Upper lobe of left lung (tissue), 6 donors: ENCODE results near the gene SLC38A9. TPM values are rescaled to one million over a fixed set of nuclear protein-coding genes. Genes with fewer than 3 reads are reported as not detected.
"Not testable (repeated sequence)": the region's sequence is repeated elsewhere in the genome, so short reads cannot be mapped to it uniquely, and the experiment has no call there.

Experiments used
- ATAC-seq, 2 donors: fragments of 200-7000 bp; cut with Tn5 transposase; one replicate each; pipeline ENCODE4 v1.9.1; 2022; ENCODE audit warnings: mild to moderate bottlenecking in 2 of 2, moderate library complexity in 2 of 2; ENCODE audit not compliant: low FRiP score in 2 of 2
- DNase-seq, 2 donors: peaks; one replicate each; pipeline ENCODE4 v3.0.0-alpha.2; 2019 to 2020
- H3K27ac ChIP-seq, 4 donors: fragments of 200-600 bp; sonication (generic); one replicate each; pipeline ENCODE4 v1.5.1; 2016 to 2019
- H3K27me3 ChIP-seq, 4 donors: fragments of 200-600 bp; sonication (generic); one replicate each; pipeline ENCODE4 v1.5.1; 2017 to 2019
- H3K36me3 ChIP-seq, 4 donors: fragments of 200-600 bp; sonication (generic); one replicate each; pipeline ENCODE4 v1.5.1; 2016 to 2019
- H3K4me1 ChIP-seq, 4 donors: fragments of 200-600 bp; sonication (generic); one replicate each; pipeline ENCODE4 v1.5.1; 2018 to 2019
- H3K4me3 ChIP-seq, 4 donors: fragments of 200-600 bp; sonication (generic); one replicate each; pipeline ENCODE4 v1.5.1; 2017 to 2019; ENCODE audit warnings: mild to moderate bottlenecking in 2 of 4, moderate library complexity in 1 of 4
- H3K9me3 ChIP-seq, 4 donors: fragments of 200-600 bp; sonication (generic); one replicate each; pipeline ENCODE4 v1.5.1; 2018 to 2019
- EP300 ChIP-seq, 4 donors: sonication (generic); formaldehyde crosslinking; IDR thresholded peaks; one replicate each; pipeline ENCODE4 v1.5.1; 2017; ENCODE audit warnings: antibody characterized with exemption in 4 of 4, control low read depth in 2 of 4
- POLR2A ChIP-seq, 4 donors: fragments of 450-650 bp; IDR thresholded peaks; one replicate each; pipeline ENCODE4 v1.5.1; 2016 to 2017; ENCODE audit warnings: antibody characterized with exemption in 4 of 4, mild to moderate bottlenecking in 2 of 4
- POLR2AphosphoS5 ChIP-seq, 2 donors: sonication (generic); formaldehyde crosslinking; IDR thresholded peaks; one replicate each; pipeline ENCODE4 v1.5.1; 2017; ENCODE audit warnings: antibody characterized with exemption in 2 of 2
- WGBS, 2 donors: methylation state at CpG; one replicate each; pipeline ENCODE4 v1.1.5; 2017 to 2018; 5-methylcytosine and 5-hydroxymethylcytosine counted together
- total RNA-seq, 6 donors: library from RNA; depleted of rRNA in 4 of 6; stranded (reverse); fragments of >200 nt in 4 of 6; gene quantifications; one replicate each; pipeline versions ENCODE4 v1.1.0 to v1.2.1, GENCODE V29; 2016 to 2021
- TF ChIP-seq, protein P1 (sequence below), 6 experiments: fragments of 450-650 bp in 4 of 6; fragments of 200-600 bp in 2 of 6; sonication (generic) in 2 of 6; IDR thresholded peaks; one replicate each; pipeline ENCODE4 v1.5.1; 2016 to 2019; ENCODE audit warnings: antibody characterized with exemption in 6 of 6
- donor health status: DM: no; HTN: no; CAD: no; lungs with moderate emphysema.
- donor health status: DM: no; HTN: yes; CAD: no; lungs with severe emphysema.

SLC38A9 gene
- total RNA-seq, 6 donors from 2014 or later: 14.4 to 41.9 (median 19.9) TPM

DNA sequence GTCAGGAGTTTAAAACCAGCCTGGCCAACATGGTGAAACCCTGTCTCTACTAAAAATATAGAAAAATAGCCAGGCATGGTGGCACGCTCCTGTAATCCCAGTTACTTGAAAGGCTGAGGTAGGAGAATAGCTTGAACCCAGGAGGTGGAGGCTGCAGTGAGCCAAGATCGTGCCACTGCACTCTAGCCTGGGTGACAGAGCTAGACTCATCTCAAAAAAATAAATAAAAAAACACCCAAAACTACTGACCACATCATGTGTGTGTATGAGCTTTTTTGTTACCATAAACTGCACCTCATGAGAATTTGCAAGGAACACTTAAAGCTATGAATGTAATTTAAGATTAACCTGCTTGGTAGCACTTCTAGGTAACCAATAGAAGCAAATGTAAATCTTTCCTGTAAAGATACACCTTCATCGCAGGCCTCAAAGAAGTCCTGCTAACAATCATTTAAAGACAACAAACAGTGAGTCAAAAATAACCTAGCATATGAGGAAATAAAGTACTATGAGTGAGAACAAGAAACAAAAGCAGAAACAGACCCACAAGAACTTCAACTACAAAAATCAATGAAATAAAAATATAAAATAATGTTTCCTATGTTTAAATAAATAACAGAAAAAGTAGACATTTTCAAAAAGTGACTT, 13.0 kb downstream of the SLC38A9 start:
- TF ChIP-seq, protein P1, sequence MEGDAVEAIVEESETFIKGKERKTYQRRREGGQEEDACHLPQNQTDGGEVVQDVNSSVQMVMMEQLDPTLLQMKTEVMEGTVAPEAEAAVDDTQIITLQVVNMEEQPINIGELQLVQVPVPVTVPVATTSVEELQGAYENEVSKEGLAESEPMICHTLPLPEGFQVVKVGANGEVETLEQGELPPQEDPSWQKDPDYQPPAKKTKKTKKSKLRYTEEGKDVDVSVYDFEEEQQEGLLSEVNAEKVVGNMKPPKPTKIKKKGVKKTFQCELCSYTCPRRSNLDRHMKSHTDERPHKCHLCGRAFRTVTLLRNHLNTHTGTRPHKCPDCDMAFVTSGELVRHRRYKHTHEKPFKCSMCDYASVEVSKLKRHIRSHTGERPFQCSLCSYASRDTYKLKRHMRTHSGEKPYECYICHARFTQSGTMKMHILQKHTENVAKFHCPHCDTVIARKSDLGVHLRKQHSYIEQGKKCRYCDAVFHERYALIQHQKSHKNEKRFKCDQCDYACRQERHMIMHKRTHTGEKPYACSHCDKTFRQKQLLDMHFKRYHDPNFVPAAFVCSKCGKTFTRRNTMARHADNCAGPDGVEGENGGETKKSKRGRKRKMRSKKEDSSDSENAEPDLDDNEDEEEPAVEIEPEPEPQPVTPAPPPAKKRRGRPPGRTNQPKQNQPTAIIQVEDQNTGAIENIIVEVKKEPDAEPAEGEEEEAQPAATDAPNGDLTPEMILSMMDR (IDR thresholded peaks at IDR 0.05): no peak
- TF ChIP-seq POLR2A (IDR thresholded peaks at IDR 0.05): no peak
- no peak overlapping the region for H3K27ac ChIP-seq
- no peak for ATAC-seq

DNA sequence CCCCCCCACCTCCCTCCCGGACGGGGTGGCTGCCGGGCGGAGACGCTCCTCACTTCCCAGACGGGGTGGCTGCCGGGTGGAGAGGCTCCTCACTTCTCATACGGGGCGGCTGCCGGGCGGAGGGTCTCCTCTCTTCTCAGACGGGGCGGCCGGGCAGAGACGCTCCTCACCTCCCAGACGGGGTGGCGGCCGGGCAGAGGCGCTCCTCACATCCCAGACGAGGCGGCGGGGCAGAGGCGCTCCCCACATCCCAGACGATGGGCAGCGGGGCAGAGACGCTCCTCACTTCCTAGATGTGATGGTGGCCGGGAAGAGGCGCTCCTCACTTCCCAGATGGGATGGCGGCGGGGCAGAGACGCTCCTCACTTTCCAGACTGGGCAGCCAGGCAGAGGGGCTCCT, 15.4 kb downstream of the SLC38A9 start:
- not testable (repeated sequence) for H3K4me1 ChIP-seq, H3K9me3 ChIP-seq, H3K27ac ChIP-seq, H3K27me3 ChIP-seq, H3K36me3 ChIP-seq, ATAC-seq, H3K4me3 ChIP-seq
- DNase-seq: peak in 1 of 2 donors; percentile 58
- 96% methylated on average over 21 of the region's 31 CpGs; no CpG with 5 or more reads in 1 of the 2 donors for WGBS, 2 donors

More for the DNA sequence above, 13.0 kb downstream of the SLC38A9 start:
- no peaks in the 10 kb centered on the region for H3K9me3 ChIP-seq
- no peak overlapping the region for H3K4me3 ChIP-seq
- no peak for DNase-seq
- no peaks in the 10 kb centered on the region for H3K27me3 ChIP-seq
- whole genome bisulfite sequencing, 2 donors: 84 to 91% methylated on average over 3 of the region's 3 CpGs
- H3K36me3 ChIP-seq: peaks cover 0 to 13% (median 0%) of the 10 kb centered on the region in 4 donors
- H3K4me1 ChIP-seq: peaks cover 0 to 5% (median 0%) of the 10 kb centered on the region in 4 donors

DNA sequence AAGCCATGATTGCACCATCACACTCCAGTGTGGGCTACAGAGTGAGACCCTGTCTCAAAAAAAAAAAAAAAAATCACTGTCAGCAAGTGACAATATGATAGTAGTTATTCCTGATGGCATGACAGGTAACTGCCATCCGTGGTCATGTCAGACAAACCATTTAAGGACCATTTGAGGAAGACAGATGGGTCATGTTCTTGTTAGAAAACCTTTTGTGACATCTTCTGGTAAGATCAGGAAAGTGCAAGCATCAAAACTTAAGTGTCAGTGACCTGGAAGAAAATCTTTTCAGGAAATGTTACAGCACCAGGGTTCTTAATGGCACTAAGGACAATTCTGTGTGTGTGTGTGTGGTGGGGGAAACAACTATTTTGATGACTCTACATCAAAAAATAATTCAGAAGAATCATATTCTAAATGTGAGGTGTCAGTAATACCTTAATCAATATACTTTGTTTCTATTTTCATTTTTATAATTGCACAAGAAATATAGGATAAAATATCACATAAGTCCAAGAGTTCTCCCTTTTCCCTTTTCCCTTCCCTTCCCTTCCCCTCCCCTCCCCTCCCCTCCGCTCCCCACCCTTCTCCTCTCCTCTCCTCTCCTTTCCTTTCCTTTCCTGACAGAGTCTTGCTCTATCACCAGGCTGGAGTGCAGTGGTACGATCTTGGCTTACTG, 17.8 kb downstream of the SLC38A9 start:
- DNase-seq: no peak

DNA sequence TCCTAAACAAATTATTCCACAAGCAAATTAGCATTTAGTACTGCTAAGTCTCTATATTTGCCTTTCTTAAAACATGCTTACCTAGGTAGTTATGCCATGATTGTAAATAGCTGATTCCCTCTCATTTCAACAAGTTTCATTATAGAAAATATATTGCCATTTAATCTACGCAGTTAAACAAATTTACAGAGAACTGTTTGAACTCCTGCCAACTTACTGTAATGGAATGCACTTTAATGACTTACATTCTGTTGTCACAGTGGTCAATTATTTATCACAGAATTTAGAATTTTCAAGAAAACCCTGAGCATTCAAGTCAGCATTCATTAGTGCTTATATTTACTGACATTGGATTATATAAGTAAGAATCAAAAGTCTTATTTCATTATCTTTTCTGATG, 19.6 kb downstream of the SLC38A9 start:
- TF ChIP-seq EP300 (IDR thresholded peaks at IDR 0.05) (no peak), POLR2AphosphoS5 (IDR thresholded peaks at IDR 0.05) (no peak), POLR2A (IDR thresholded peaks at IDR 0.05) (no peak)
- TF ChIP-seq, protein P1 (IDR thresholded peaks at IDR 0.05): no peak
- WGBS, 2 donors: 54 to 60% methylated on average over 1 of the region's 1 CpG
- DNase-seq (no peak), ATAC-seq (no peak)
- Histone ChIP-seq H3K27me3 (no peaks in the 10 kb centered on the region), H3K4me3 (no peak overlapping the region), H3K27ac (no peak overlapping the region), H3K4me1 (peaks cover 5 to 9% (median 8%) of the 10 kb centered on the region in 4 donors), H3K9me3 (no peaks in the 10 kb centered on the region), H3K36me3 (peaks cover 0 to 5% (median 0%) of the 10 kb centered on the region in 4 donors)

More for the DNA sequence above, 17.8 kb downstream of the SLC38A9 start:
- Histone ChIP-seq H3K27ac (no peak overlapping the region), H3K9me3 (no peaks in the 10 kb centered on the region), H3K4me3 (no peak overlapping the region), H3K4me1 (peaks cover 5 to 9% (median 8%) of the 10 kb centered on the region in 4 donors), H3K36me3 (peaks cover 0 to 8% (median 0%) of the 10 kb centered on the region in 4 donors), H3K27me3 (no peaks in the 10 kb centered on the region)
- peak in 1 of 2 donors; percentile 41 for ATAC-seq
- TF ChIP-seq, protein P1 (IDR thresholded peaks at IDR 0.05): peak in 3 of 6 experiments; percentile 18 to 34 (median 31)
- no peak for TF ChIP-seq EP300 (IDR thresholded peaks at IDR 0.05)
- WGBS, 2 donors: 76 to 77% methylated on average over 3 of the region's 3 CpGs

DNA sequence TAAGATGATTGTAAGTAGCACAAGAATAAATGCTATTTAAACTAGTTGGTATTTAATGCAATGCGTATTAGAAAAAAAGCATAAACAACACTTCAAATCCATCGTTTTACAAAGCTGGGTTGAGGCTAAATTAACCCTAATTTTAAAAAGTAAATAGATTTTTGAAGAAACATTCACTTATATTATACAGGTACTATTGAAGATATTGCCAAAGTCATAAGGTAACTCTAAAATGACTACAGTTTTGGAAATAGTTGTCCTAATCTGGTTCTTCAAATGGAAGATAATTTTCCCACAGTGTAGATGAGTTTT, 20.1 kb downstream of the SLC38A9 start:
- Histone ChIP-seq H3K27ac (no peak overlapping the region), H3K36me3 (peaks cover 0 to under 1% (median 0%) of the 10 kb centered on the region in 4 donors), H3K9me3 (no peaks in the 10 kb centered on the region), H3K4me1 (peaks cover 5 to 9% (median 8%) of the 10 kb centered on the region in 4 donors), H3K4me3 (no peak overlapping the region), H3K27me3 (no peaks in the 10 kb centered on the region)
- 65 to 84% methylated on average over 2 of the region's 2 CpGs for WGBS, 2 donors
- no peak for TF ChIP-seq POLR2AphosphoS5 (IDR thresholded peaks at IDR 0.05)
- no peak for TF ChIP-seq EP300 (IDR thresholded peaks at IDR 0.05)
- TF ChIP-seq, protein P1 (IDR thresholded peaks at IDR 0.05): no peak
- no peak for TF ChIP-seq POLR2A (IDR thresholded peaks at IDR 0.05)
- ATAC-seq (no peak), DNase-seq (no peak)
